Measurements from ENCODE around the gene NET1. TPM values are rescaled to one million over a fixed set of nuclear protein-coding genes. Genes with fewer than 3 reads are reported as not detected.

Gene NET1, protein sequence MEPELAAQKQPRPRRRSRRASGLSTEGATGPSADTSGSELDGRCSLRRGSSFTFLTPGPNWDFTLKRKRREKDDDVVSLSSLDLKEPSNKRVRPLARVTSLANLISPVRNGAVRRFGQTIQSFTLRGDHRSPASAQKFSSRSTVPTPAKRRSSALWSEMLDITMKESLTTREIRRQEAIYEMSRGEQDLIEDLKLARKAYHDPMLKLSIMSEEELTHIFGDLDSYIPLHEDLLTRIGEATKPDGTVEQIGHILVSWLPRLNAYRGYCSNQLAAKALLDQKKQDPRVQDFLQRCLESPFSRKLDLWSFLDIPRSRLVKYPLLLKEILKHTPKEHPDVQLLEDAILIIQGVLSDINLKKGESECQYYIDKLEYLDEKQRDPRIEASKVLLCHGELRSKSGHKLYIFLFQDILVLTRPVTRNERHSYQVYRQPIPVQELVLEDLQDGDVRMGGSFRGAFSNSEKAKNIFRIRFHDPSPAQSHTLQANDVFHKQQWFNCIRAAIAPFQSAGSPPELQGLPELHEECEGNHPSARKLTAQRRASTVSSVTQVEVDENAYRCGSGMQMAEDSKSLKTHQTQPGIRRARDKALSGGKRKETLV
- total RNA-seq: 8.8 TPM in 2 replicates

GRCh38 chr10:5412277-5412941 is at the start of gene NET1:
NET1 (plus strand) TSS chr10:5412557; CDS start chr10:5412693, 136 bp downstream.

GRCh38 chr10:5364890-5365338 is 47.4 kb upstream of the NET1 start, which contains the start of gene UCN3:
UCN3 (plus strand) TSS chr10:5364966; CDS start chr10:5373721, 8,755 bp downstream.

GRCh38 chr10:5404208-5405041 is 7.9 kb upstream of the NET1 start, which contains the start of gene TUBAL3:
TUBAL3 (minus strand) TSS chr10:5404828; CDS start chr10:5404792, 36 bp downstream.

GRCh38 chr10:5499493-5500140 is 87.3 kb downstream of the NET1 start, which contains the start of gene CALML5:
CALML5 (minus strand) TSS chr10:5499570; CDS start chr10:5499438, 132 bp downstream.

Other genes with a start within 250 kb of the NET1 start
- not detected in 2 replicates for gene AKR1C8, start 227.4 kb upstream of the NET1 start, total RNA-seq
- not detected in 2 replicates for gene AKR1C4, start 215.7 kb upstream of the NET1 start, total RNA-seq
- not detected in 2 replicates for gene UCN3, start 47.6 kb upstream of the NET1 start, total RNA-seq
- not detected in 2 replicates for gene TUBAL3, start 7.7 kb upstream of the NET1 start, total RNA-seq
- gene CALML5, start 87.0 kb downstream of the NET1 start, total RNA-seq: not detected in 2 replicates
- under 0.01 TPM in 1 of 2 replicates, not detected in the other for gene CALML3, start 112.4 kb downstream of the NET1 start, total RNA-seq